GM18517 (cell line): ENCODE results near the gene ZNF592.

Source experiments
- ATAC-seq: cut with Tn5 transposase; IDR thresholded peaks from one replicate; pipeline ENCODE4 v1.9.1; 2021; ENCODE audit warnings: mild to moderate bottlenecking, moderate library complexity; ENCODE audit not compliant: unreplicated experiment

The ZNF592 gene, protein sequence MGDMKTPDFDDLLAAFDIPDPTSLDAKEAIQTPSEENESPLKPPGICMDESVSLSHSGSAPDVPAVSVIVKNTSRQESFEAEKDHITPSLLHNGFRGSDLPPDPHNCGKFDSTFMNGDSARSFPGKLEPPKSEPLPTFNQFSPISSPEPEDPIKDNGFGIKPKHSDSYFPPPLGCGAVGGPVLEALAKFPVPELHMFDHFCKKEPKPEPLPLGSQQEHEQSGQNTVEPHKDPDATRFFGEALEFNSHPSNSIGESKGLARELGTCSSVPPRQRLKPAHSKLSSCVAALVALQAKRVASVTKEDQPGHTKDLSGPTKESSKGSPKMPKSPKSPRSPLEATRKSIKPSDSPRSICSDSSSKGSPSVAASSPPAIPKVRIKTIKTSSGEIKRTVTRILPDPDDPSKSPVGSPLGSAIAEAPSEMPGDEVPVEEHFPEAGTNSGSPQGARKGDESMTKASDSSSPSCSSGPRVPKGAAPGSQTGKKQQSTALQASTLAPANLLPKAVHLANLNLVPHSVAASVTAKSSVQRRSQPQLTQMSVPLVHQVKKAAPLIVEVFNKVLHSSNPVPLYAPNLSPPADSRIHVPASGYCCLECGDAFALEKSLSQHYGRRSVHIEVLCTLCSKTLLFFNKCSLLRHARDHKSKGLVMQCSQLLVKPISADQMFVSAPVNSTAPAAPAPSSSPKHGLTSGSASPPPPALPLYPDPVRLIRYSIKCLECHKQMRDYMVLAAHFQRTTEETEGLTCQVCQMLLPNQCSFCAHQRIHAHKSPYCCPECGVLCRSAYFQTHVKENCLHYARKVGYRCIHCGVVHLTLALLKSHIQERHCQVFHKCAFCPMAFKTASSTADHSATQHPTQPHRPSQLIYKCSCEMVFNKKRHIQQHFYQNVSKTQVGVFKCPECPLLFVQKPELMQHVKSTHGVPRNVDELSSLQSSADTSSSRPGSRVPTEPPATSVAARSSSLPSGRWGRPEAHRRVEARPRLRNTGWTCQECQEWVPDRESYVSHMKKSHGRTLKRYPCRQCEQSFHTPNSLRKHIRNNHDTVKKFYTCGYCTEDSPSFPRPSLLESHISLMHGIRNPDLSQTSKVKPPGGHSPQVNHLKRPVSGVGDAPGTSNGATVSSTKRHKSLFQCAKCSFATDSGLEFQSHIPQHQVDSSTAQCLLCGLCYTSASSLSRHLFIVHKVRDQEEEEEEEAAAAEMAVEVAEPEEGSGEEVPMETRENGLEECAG (N-terminal part only)

DNA sequence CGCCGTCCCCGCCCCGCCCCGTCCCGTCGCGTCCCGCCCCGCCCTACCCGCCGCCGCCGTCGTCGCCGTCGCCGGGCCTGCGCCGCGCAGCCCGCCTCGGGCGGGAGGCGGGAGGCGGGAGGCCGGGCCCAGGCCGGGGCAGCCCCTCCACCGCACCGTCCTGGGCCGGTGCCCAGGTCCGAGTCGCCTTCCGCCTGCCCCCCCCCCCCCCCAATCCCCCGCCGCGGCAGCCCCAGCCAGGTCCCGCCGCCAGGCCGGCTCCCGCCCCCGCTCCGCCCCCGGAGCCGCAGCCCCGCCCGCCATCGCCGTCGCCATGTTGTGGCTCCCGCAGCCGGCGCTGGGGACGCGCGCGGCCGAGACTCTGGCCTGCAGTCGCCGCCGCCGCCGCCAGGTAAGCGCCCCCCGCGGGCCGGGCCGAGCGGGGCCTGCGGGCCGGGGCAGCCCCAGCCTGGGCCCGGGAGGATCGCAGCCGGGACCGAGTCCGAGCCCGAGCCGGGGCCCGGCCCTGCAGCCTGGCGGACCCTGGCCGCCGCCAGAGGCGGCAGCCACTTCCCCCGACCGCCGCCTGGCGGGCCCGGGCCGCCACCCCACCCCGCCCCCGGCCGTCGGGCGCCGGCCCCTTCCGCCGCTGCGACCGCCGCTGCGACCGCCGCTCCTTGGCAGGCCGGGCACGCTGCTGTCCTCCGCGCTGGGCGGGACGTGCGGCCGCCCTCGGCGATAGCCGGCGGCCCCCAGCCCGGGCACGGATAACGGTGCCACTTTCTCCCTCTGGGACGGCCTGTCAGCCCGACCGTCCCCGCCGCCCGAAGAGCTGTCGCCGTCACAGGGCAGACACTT, at the start of gene ZNF592:
ZNF592 (plus strand) TSS at position 319 of the 837 bp plus-strand sequence. CDS start 34,084 bp downstream, outside the sequence.
- peak; percentile 37 for ATAC-seq

DNA sequence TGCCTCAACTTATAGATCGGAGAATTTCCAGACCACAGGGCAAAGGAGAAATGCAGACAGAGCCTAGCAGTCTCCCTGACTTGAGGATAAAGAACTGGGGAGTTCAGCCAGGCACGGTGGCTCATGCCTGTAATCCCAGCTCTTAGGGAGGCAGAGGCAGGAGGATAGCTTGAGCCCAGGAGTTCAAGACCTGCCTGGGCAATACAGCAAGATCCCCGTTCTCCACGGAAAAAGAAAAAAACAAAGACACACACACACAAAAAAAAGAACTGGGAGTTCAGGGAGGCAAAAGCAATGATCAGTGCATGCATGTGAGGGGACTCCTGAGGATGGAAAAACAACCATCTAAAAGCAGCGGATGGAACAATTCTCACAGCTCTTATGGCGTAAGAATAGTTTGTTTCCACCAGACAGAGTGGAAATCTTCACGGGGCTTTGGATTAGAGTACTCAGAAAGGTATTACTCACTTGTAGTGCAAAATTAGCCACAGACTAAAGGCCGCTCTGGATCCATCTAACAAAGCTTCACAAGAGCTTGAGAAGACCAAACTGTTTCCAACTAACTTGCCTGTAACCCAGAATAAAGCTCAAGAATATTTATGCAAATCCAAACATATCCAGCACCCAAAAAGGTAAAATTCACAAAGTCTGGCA, 48.7 kb upstream of the ZNF592 start:
- no peak for ATAC-seq

DNA sequence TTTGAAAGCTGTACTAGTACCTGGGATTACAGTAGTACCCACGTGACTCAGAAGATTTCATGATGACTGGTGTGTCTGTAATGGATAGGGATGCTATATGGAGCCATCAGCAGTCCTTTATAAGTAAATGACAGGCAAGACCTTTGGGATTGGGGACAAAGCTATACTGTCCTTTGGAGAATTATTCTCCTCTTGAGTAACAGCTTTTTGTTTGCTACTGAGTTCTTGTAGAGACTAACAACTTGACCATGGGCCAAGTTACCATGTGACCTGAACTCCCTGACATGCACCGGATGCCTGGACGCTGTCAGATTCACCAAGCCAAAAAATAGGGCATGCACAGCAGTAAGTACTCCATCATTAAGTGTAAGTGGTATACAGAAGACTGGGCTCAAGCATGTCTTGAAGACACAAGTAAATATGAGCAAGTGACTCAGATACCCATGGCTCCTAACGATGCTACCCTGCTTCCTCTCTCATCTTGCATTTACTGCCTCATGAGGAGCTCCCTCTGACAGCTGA, 45.4 kb upstream of the ZNF592 start:
- no peak for ATAC-seq

DNA sequence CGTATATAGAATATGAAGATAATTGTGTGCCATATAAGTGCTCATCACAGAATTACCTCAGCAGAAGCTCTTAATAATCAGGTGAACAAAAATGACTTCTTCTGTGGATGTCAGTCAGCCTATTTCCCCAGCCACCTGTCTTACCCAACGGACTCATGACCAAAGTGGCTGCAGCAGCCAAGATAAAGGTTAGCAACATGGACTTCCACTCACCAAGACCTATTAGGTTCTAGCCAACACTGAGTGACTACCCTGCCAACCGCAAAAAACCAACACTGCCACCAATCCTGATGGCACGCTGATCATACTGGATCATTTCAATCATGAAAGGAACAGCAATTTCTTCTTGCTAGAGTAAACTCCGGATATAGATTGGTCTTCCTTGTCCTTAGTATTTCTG, 44.6 kb upstream of the ZNF592 start:
- no peak for ATAC-seq

DNA sequence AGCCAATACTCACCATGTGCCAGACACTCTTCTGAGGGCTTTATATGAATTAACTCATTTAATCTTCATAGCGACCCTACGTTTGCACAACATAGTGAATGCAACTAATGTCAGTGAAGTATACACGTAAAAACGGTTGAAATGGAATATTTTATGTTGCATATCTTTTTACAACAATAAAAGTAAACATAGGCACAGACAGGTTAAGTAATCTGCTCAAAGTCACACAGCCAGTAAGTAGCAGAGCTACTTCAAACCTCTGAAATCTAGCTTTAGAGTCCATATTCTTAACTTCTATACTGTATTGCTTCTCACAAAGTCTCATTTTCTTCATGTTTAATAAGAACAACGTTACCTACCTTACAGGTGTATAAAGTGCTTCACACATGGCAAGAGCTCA, 34.0 kb upstream of the ZNF592 start:
- no peak for ATAC-seq

DNA sequence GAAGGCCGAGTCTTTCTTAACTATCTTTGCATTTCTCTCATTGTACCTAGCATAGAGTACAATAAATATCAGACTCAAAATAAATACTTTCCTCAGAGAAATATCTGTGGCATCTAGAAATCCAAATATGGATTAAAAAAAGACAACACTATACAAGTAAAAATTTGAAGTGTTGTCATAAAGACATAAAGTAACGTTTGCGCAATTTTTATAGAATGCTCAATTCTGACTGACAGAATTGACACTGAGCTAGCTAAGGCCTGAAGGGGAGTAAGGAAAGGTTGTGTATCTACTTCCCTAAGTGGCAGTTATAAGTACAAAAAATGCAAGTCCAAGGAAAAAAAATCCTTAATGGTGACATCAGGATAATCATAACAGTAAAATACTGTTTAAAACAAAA, 33.6 kb upstream of the ZNF592 start:
- ATAC-seq: no peak

DNA sequence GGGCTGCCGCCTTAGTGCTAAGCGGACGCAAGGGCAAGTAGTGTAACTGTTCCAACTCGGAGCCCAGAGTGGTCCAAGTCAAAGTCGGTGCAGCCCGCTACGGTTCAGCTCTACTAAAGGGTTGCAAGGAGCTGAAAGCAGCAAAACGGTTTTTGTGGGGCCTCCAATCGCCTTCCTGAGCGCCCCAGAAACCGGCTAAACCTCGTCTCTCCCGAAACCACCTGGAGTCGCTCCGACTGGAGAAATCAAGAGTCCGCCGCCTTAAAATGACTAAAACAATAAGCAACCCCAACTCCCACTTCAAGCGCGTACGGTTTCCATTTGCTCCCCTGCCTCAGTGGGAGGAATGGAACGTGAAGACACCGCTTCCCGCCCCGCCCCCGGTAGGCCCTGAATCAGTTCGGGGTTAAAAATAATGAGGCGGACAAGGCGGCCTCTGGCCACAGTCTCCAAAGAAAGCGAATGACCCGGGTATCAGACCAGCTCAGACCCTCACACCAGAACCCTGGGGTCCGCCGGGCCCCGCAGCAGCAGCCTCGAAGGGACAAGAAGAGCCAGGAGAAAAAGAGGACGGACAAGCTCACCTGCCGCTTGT, 32.9 kb upstream of the ZNF592 start:
- peak; percentile 10 for ATAC-seq

DNA sequence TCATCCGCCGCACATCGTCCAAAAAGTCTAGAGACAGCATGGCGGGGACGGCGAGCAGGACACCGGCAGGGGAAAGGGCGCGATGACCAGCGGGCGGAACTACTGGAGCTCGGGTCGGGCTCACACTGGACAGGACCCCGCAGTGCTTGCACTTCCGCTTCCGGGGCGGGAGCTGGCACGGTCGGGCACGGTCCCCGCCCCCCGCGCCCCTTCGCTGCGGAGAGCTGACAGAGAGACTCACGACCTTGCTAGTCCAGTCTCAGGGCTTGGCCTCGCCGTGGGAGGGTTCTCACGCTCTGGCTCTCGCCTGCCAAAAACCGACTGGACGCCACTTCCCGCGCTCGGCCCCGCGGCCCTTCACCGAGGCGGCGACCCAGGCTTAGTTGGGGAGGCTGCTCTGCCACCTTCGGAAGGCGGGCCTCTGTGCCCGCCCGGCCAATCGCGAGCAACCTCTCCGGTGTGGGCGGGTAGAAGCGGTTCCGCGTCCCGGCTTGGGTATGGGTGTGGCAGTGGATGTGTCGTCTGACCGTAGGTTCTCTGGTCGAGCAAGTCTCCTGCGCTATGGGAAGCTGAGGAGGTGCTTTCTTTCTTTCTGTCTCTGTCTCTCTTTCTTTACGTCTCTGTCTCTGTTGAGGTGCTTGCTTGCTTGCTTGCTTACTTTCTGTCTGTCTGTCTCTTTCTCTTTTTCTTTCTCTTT, 32.2 kb upstream of the ZNF592 start, which contains the start of gene SEC11A:
SEC11A (minus strand) TSS at position 104 of the 697 bp plus-strand sequence; CDS start at position 40, 64 bp downstream.
- peak; percentile 91 for ATAC-seq

DNA sequence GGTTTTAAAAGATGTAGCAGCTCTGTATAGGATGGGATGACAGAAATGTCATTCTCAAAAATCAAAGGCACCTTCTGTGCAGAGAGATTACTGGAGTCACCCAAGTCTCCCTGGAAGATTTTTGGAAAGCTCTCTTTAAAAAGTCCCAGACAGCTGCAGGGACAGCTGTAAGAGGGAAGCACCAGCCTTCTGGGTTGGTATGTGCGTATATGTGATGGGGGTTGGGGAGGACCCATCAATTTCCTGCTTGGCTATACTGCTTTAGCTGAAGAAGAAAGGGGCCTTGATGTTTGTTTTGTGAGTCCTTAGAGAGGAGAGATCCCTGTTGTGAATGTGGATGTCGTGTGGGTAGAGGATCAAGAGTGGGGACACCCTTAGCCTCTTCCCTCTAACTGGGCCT, 27.0 kb upstream of the ZNF592 start:
- ATAC-seq: no peak

DNA sequence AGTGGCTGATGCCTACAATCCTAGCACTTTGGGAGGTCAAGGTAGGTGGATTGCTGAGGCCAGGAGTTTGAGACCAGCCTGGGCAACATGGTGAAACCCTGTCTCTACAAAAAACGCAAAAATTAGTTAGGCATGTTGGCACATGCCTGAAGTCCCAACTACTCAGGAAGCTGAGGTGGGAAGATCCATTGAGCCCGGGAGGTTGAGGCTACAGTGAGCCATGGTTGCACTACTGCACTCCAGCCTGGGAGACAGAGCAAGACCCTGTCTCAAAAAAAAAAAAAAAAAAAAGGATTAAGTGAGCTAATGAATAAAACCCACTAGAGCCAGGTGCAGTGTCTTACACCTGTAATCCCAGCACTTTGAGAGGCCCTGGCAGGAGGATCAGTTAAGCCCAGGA, 25.8 kb upstream of the ZNF592 start:
- no peak for ATAC-seq

DNA sequence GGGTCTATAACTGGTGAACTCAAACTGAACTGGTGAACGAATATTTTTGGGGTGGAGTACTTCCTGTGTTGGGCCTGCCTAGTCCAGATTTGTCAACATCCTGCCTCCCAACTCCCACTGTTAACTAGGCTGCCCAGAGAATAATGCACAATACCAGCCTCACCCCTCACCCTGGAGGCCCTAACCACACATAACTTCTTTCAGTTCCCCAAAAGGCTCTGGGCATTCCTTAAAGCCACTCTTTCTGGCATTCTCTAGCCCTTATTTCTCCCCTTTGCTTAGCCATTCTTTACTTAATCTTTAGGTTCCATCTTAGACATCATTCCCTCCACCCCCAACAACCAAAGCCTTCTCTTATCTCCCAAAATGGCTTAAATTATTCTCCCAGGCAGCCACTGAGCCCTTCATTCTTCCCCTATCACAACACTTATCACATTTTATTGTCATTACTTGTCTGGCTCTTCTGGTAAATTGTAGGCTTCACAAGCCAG, 23.3 kb upstream of the ZNF592 start:
- peak; percentile 79 for ATAC-seq

DNA sequence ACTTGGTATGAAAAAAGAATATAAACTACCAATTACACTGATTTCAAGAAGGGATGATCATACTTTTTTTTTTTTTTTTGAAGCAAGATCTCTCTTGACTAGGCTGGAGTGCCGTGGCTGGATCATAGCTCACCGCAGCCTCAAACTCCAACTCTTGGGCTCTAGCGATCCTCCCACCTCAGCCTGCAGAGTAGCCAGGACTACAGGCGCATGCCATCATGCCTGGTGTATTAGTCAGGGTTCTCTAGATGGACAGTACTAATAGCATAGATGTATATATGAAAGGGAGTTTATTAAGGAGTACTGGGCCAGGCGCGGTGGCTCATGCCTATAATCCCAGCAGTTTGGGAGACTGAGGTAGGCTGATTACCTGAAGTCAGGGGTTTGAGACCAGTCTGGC, 21.0 kb upstream of the ZNF592 start:
- no peak for ATAC-seq

DNA sequence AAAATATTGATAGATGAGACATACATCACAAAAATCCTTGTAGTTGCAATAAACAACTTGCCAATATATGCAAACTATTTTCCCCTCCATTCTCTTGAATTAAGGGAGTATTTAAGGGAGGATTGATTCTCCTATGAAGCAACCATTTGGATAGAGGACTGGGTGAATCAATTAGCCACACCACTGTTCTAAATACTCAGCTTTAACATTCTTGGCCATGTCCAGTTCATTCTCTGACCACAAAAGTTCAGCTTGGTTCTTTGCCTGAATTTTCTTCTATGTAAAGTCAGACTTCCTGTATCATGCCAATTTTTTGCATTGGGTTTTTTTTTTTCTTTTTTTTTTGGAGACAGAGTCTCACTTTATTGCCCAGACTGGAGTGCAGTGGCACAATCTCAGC, 16.6 kb upstream of the ZNF592 start:
- no peak for ATAC-seq

DNA sequence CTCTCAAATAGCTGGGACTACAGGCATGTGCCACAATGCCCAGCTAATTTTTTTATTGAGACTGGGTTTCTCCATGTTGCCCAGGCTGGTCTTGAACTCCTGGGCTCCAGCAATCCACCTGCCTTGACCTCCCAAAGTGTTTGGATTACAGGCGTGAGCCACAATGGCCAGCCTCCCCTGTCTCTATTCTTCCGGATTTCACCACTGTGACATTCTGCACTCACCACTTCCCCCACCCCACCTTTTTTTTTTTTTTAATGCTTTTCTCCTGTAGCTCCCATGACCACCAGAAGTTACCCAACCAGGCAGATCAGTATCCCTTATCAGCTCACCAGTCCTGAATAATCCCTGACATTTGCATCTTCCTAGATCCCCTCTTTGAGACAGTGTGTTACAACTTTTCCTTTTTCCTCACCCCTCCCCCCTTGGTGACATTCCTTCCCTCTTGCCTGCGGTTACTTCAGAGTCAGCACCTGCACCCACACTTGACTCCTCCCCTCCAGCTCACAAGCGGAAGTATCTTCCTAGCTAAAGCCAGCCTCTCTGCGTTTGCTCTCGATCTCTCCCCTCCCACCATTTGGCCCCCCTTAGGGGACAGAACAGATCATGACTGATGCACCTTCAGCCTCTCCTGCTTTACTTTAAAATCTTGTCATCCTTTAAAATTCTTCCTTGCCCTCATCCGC, 13.5 kb upstream of the ZNF592 start:
- ATAC-seq: peak; percentile 64

DNA sequence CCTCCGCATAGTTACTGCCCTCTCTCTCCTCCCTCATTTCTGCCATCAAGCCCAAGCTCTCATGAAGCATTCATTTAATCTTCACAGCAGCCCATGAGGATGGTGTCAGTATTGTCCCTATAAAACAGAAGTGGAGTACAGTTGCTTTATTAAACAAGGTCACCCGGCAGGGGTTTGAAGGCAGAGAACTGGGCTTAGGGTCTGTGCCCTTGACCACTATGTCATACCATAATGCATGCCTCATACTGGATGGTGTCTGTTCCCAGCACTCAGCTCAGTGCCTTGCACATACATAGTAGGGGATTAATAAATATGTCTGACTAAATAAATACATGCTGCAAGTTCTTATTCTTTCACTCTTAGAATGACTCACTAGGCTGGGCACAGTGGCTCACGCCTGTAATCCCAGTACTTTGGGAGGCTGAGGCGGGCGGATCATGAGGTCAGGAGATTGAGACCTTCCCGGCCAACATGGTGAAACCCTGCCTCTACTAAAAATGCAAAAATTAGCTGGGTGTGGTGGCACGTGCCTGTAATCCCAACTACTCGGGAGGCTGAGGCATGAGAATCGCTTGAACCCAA, 12.8 kb upstream of the ZNF592 start:
- peak; percentile 32 for ATAC-seq

DNA sequence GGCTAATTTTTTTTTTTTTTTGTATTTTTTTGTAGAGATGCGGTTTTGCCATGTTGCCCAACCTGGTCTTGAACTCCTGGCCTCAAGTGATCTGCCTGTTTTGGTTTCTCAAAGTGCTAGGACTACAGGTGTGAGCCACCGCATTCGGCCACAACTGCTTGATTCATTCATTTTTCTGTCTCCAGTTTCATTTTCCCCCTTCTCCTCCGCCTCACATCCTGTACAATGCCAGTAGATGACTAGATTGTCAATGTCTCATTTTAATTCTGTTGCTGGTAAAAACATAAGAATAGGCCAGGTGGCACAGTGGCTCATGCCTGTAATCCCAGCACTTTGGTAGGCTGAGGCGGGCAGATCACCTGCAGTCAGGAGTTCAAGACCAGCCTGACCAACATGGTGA, 12.0 kb upstream of the ZNF592 start:
- ATAC-seq: peak; percentile 65

DNA sequence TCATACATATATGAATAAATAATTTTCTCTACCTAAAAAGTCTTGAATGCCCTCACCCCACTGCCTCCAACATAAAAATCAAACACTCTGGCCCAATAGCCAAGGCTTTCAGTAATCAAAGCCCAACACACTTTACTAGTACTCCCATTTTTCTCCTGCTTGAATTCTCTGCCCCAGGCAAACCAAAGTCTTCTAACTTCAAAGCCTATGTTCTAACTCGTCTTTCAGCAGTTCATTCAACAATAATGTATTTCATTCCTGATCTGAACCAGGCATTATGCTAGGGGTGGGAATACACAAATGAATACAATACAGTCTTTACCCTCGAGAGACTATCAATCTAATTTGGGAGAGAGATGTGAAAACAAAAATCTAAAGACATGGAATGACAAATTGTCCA, 11.4 kb upstream of the ZNF592 start:
- ATAC-seq: no peak
